ENCODE measurements around the gene RNF103. TPM values are rescaled to one million over a fixed set of nuclear protein-coding genes. Genes with fewer than 3 reads are reported as not detected.

Gene RNF103
- polyA plus RNA-seq, 3 donors: 1.0 to 31.9 (median 2.2) TPM

DNA sequence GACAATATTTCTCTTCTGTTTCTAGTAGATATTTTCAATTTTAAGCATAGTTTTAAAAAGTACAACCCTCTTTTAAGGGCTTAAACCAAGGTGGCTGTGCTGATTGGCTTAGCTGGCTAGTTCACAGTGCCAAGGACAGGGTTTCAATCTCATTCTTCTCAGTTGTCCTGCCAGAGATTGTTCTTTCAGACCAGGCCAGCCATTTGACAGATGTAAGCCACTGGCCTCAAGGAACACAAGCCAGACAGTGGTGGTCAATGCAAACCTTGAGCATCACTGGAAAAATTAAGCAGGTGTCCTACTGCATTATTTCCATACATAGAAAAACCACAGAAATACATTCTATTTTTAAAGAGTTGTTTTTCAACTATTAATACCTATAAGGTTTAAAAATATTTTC lies 5.9 kb downstream of the RNF103 start:
- no peaks in the 10 kb centered on the region for H3K9me3 Mint-ChIP-seq
- TF ChIP-seq, protein P1, sequence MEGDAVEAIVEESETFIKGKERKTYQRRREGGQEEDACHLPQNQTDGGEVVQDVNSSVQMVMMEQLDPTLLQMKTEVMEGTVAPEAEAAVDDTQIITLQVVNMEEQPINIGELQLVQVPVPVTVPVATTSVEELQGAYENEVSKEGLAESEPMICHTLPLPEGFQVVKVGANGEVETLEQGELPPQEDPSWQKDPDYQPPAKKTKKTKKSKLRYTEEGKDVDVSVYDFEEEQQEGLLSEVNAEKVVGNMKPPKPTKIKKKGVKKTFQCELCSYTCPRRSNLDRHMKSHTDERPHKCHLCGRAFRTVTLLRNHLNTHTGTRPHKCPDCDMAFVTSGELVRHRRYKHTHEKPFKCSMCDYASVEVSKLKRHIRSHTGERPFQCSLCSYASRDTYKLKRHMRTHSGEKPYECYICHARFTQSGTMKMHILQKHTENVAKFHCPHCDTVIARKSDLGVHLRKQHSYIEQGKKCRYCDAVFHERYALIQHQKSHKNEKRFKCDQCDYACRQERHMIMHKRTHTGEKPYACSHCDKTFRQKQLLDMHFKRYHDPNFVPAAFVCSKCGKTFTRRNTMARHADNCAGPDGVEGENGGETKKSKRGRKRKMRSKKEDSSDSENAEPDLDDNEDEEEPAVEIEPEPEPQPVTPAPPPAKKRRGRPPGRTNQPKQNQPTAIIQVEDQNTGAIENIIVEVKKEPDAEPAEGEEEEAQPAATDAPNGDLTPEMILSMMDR (IDR thresholded peaks at IDR 0.05): no peak
- Histone ChIP-seq H3K27ac (ENCODE audit: low read depth in 1 of 2, low read length in 2 of 2) (no peak overlapping the region), H3K79me2 (ENCODE audit: insufficient read depth, low read length) (peaks cover 31% of the 10 kb centered on the region), H3K4me3 (replicated peaks in 1 of 3; ENCODE audit: low read depth in 2 of 3, low read length in 3 of 3) (no peak overlapping the region), H2AFZ (ENCODE audit: insufficient read depth, low read depth, low read length, poor library complexity, severe bottlenecking) (no peak overlapping the region), H3K27me3 (ENCODE audit: control insufficient read depth in 2 of 2, insufficient read depth in 2 of 2, low read length in 2 of 2) (no peaks in the 10 kb centered on the region), H3K4me1 (ENCODE audit: control insufficient read depth in 1 of 2, insufficient read depth in 2 of 2, low read length in 2 of 2) (peaks cover 17 to 21% of the 10 kb centered on the region in 2 donors), H4K20me1 (ENCODE audit: insufficient read depth, low read length) (peaks cover 34% of the 10 kb centered on the region), H3K36me3 (replicated peaks in 1 of 2; ENCODE audit: control insufficient read depth in 1 of 2, insufficient read depth in 2 of 2, low read length in 2 of 2) (peaks cover 33 to 73% of the 10 kb centered on the region in 2 donors), H3K9ac (ENCODE audit: insufficient read depth, low read length, poor library complexity, severe bottlenecking) (no peak overlapping the region), H3K9me3 (replicated peaks in 1 of 2; ENCODE audit: control insufficient read depth in 1 of 2, insufficient read depth in 1 of 2, low read length in 2 of 2) (no peaks in the 10 kb centered on the region), H3K4me2 (replicated peaks; ENCODE audit: extremely low read depth, low read length, poor library complexity, severe bottlenecking) (no peak overlapping the region)
- no peak for DNase-seq
- H3K27me3 Mint-ChIP-seq (ENCODE audit: low read depth in 3 of 3): no peaks in the 10 kb centered on the region
- H3K36me3 Mint-ChIP-seq: peaks cover 60 to 61% of the 10 kb centered on the region in 2 donors
- intact Hi-C loops (cut with micrococcal nuclease): no loop called here
- no peak overlapping the region for H3K27ac Mint-ChIP-seq
- H3K4me1 Mint-ChIP-seq: peaks cover 26% of the 10 kb centered on the region
- H3K4me3 Mint-ChIP-seq: no peak overlapping the region

- H3K27ac ChIP-seq (ENCODE audit: low read depth in 1 of 2, low read length in 2 of 2): no peak overlapping the region
- no peak overlapping the region for H3K4me3 Mint-ChIP-seq
- H3K36me3 ChIP-seq (replicated peaks in 1 of 2; ENCODE audit: control insufficient read depth in 1 of 2, insufficient read depth in 2 of 2, low read length in 2 of 2): peaks cover 33 to 78% of the 10 kb centered on the region in 2 donors
- no peak overlapping the region for H3K27ac Mint-ChIP-seq
- H3K4me3 ChIP-seq (replicated peaks in 1 of 3; ENCODE audit: low read depth in 2 of 3, low read length in 3 of 3): no peak overlapping the region
- DNase-seq: no peak
- H3K9ac ChIP-seq (ENCODE audit: insufficient read depth, low read length, poor library complexity, severe bottlenecking): no peak overlapping the region
- WGBS (ENCODE audit: insufficient coverage): 83% methylated on average over 1 of the region's 3 CpGs
- no peak overlapping the region for H3K4me2 ChIP-seq (replicated peaks; ENCODE audit: extremely low read depth, low read length, poor library complexity, severe bottlenecking)
- H3K36me3 Mint-ChIP-seq: peaks cover 62% of the 10 kb centered on the region in 2 donors
- TF ChIP-seq, protein P1 (IDR thresholded peaks at IDR 0.05): no peak
- H3K4me1 ChIP-seq (ENCODE audit: control insufficient read depth in 1 of 2, insufficient read depth in 2 of 2, low read length in 2 of 2): peaks cover 14 to 18% of the 10 kb centered on the region in 2 donors
- H3K27me3 Mint-ChIP-seq (ENCODE audit: low read depth in 3 of 3): no peaks in the 10 kb centered on the region
- H2AFZ ChIP-seq (ENCODE audit: insufficient read depth, low read depth, low read length, poor library complexity, severe bottlenecking): no peak overlapping the region
- H4K20me1 ChIP-seq (ENCODE audit: insufficient read depth, low read length): peaks cover 34% of the 10 kb centered on the region
- intact Hi-C loops (cut with micrococcal nuclease): no loop called here
- H3K9me3 ChIP-seq (replicated peaks in 1 of 2; ENCODE audit: control insufficient read depth in 1 of 2, insufficient read depth in 1 of 2, low read length in 2 of 2): no peaks in the 10 kb centered on the region
- no peaks in the 10 kb centered on the region for H3K27me3 ChIP-seq (ENCODE audit: control insufficient read depth in 2 of 2, insufficient read depth in 2 of 2, low read length in 2 of 2)
- peaks cover 25% of the 10 kb centered on the region for H3K79me2 ChIP-seq (ENCODE audit: insufficient read depth, low read length)
- peaks cover 23% of the 10 kb centered on the region for H3K4me1 Mint-ChIP-seq
- no peaks in the 10 kb centered on the region for H3K9me3 Mint-ChIP-seq
Observed at GRCh38 chr2:86617153-86617552, 6.5 kb downstream of the RNF103 start.
